Activated naive CD8-positive, alpha-beta T cell (primary cell): ENCODE data around the gene STAM.

Experiments
- H3K27ac Mint-ChIP-seq: one replicate; pipeline ENCODE4 v1.8.0; 2021; ENCODE audit warnings: mixed read lengths
- H3K27me3 Mint-ChIP-seq: one replicate; pipeline ENCODE4 v1.8.0; 2021; ENCODE audit warnings: mixed read lengths
- H3K36me3 Mint-ChIP-seq: one replicate; pipeline ENCODE4 v1.8.0; 2021; ENCODE audit warnings: mixed read lengths
- H3K4me1 Mint-ChIP-seq: one replicate; pipeline ENCODE4 v1.8.0; 2021; ENCODE audit warnings: low read depth, mixed read lengths
- H3K4me3 Mint-ChIP-seq: one replicate; pipeline ENCODE4 v1.8.0; 2021; ENCODE audit warnings: mild to moderate bottlenecking, mixed read lengths
- H3K9me3 Mint-ChIP-seq: one replicate; pipeline ENCODE4 v1.8.0; 2021; ENCODE audit warnings: low read depth, mixed read lengths

STAM gene

GRCh38 chr10:17657103-17657500, 13.2 kb downstream of the STAM start:
- Mint-ChIP-seq H3K4me3 (no peak overlapping the region), H3K27me3 (no peaks in the 10 kb centered on the region), H3K9me3 (peaks cover 9% of the 10 kb centered on the region), H3K27ac (no peak overlapping the region), H3K36me3 (peaks cover 27% of the 10 kb centered on the region), H3K4me1 (peaks cover 68% of the 10 kb centered on the region)

- Mint-ChIP-seq H3K4me1 (peaks cover 73% of the 10 kb centered on the region), H3K36me3 (peaks cover 23% of the 10 kb centered on the region), H3K27ac (no peak overlapping the region), H3K4me3 (no peak overlapping the region), H3K27me3 (no peaks in the 10 kb centered on the region), H3K9me3 (no peaks in the 10 kb centered on the region)
These were observed 15.4 kb downstream of the STAM start for GRCh38 chr10:17659365-17659764.

GRCh38 chr10:17660921-17661320, 17.0 kb downstream of the STAM start:
- H3K9me3 Mint-ChIP-seq, result no peaks in the 10 kb centered on the region
- H3K4me1 Mint-ChIP-seq, result peaks cover 61% of the 10 kb centered on the region
- H3K27me3 Mint-ChIP-seq, result no peaks in the 10 kb centered on the region
- peaks cover 17% of the 10 kb centered on the region for H3K36me3 Mint-ChIP-seq
- no peak overlapping the region for H3K4me3 Mint-ChIP-seq
- H3K27ac Mint-ChIP-seq, result peak overlapping the region; percentile 48

GRCh38 chr10:17661510-17661909, 17.6 kb downstream of the STAM start:
- Mint-ChIP-seq H3K4me1 (peaks cover 59% of the 10 kb centered on the region), H3K4me3 (no peak overlapping the region), H3K36me3 (peaks cover 17% of the 10 kb centered on the region), H3K27me3 (no peaks in the 10 kb centered on the region), H3K9me3 (no peaks in the 10 kb centered on the region), H3K27ac (no peak overlapping the region)

GRCh38 chr10:17662193-17663138, 18.5 kb downstream of the STAM start:
- Mint-ChIP-seq H3K27me3 (no peaks in the 10 kb centered on the region), H3K27ac (peak overlapping the region; percentile 11), H3K9me3 (no peaks in the 10 kb centered on the region), H3K36me3 (peaks cover 17% of the 10 kb centered on the region), H3K4me1 (peaks cover 53% of the 10 kb centered on the region), H3K4me3 (peak overlapping the region; percentile 39)

- H3K9me3 Mint-ChIP-seq, result no peaks in the 10 kb centered on the region
- peak overlapping the region; percentile 75 for H3K27ac Mint-ChIP-seq
- peak overlapping the region; percentile 65 for H3K4me3 Mint-ChIP-seq
- H3K36me3 Mint-ChIP-seq, result peaks cover 23% of the 10 kb centered on the region
- no peaks in the 10 kb centered on the region for H3K27me3 Mint-ChIP-seq
- H3K4me1 Mint-ChIP-seq, result peaks cover 54% of the 10 kb centered on the region
These were observed 19.5 kb downstream of the STAM start for GRCh38 chr10:17663450-17663849.

GRCh38 chr10:17665747-17666146, 21.8 kb downstream of the STAM start:
- H3K4me1 Mint-ChIP-seq, result peaks cover 65% of the 10 kb centered on the region
- no peaks in the 10 kb centered on the region for H3K27me3 Mint-ChIP-seq
- no peaks in the 10 kb centered on the region for H3K9me3 Mint-ChIP-seq
- H3K4me3 Mint-ChIP-seq, result no peak overlapping the region
- peaks cover 25% of the 10 kb centered on the region for H3K36me3 Mint-ChIP-seq
- no peak overlapping the region for H3K27ac Mint-ChIP-seq

- Mint-ChIP-seq H3K9me3 (no peaks in the 10 kb centered on the region), H3K4me1 (peaks cover 65% of the 10 kb centered on the region), H3K27me3 (no peaks in the 10 kb centered on the region), H3K27ac (peak overlapping the region; percentile 67), H3K4me3 (peak overlapping the region; percentile 21), H3K36me3 (peaks cover 14% of the 10 kb centered on the region)
These were observed 24.7 kb downstream of the STAM start for GRCh38 chr10:17668435-17669184.

- Mint-ChIP-seq H3K27ac (peak overlapping the region; percentile 88), H3K9me3 (no peaks in the 10 kb centered on the region), H3K36me3 (peaks cover 14% of the 10 kb centered on the region), H3K4me3 (peak overlapping the region; percentile 79), H3K27me3 (no peaks in the 10 kb centered on the region), H3K4me1 (peaks cover 67% of the 10 kb centered on the region)
These were observed 25.4 kb downstream of the STAM start for GRCh38 chr10:17669185-17669872.

GRCh38 chr10:17671307-17671706, 27.4 kb downstream of the STAM start:
- Mint-ChIP-seq H3K36me3 (peaks cover 16% of the 10 kb centered on the region), H3K27ac (no peak overlapping the region), H3K4me1 (peaks cover 74% of the 10 kb centered on the region), H3K27me3 (no peaks in the 10 kb centered on the region), H3K9me3 (no peaks in the 10 kb centered on the region), H3K4me3 (no peak overlapping the region)

- no peaks in the 10 kb centered on the region for H3K27me3 Mint-ChIP-seq
- H3K4me1 Mint-ChIP-seq, result peaks cover 62% of the 10 kb centered on the region
- H3K9me3 Mint-ChIP-seq, result no peaks in the 10 kb centered on the region
- peak overlapping the region; percentile 29 for H3K27ac Mint-ChIP-seq
- no peak overlapping the region for H3K4me3 Mint-ChIP-seq
- peaks cover 12% of the 10 kb centered on the region for H3K36me3 Mint-ChIP-seq
These were observed 29.6 kb downstream of the STAM start for GRCh38 chr10:17673471-17674061.

- Mint-ChIP-seq H3K4me1 (peaks cover 60% of the 10 kb centered on the region), H3K36me3 (peaks cover 18% of the 10 kb centered on the region), H3K27ac (no peak overlapping the region), H3K9me3 (no peaks in the 10 kb centered on the region), H3K27me3 (no peaks in the 10 kb centered on the region), H3K4me3 (no peak overlapping the region)
These were observed 30.6 kb downstream of the STAM start for GRCh38 chr10:17674566-17674965.

GRCh38 chr10:17675638-17676037, 31.7 kb downstream of the STAM start:
- H3K27me3 Mint-ChIP-seq, result no peaks in the 10 kb centered on the region
- H3K36me3 Mint-ChIP-seq, result peaks cover 18% of the 10 kb centered on the region
- H3K4me3 Mint-ChIP-seq, result no peak overlapping the region
- H3K9me3 Mint-ChIP-seq, result peaks cover 4% of the 10 kb centered on the region
- peaks cover 59% of the 10 kb centered on the region for H3K4me1 Mint-ChIP-seq
- H3K27ac Mint-ChIP-seq, result no peak overlapping the region

- H3K36me3 Mint-ChIP-seq, result peaks cover 18% of the 10 kb centered on the region
- H3K9me3 Mint-ChIP-seq, result peaks cover 4% of the 10 kb centered on the region
- H3K4me3 Mint-ChIP-seq, result no peak overlapping the region
- no peaks in the 10 kb centered on the region for H3K27me3 Mint-ChIP-seq
- H3K4me1 Mint-ChIP-seq, result peaks cover 58% of the 10 kb centered on the region
- no peak overlapping the region for H3K27ac Mint-ChIP-seq
These were observed 33.0 kb downstream of the STAM start for GRCh38 chr10:17676919-17677318.
